HFF-Myc (cell line): ENCODE data around the gene DLG5.

Source experiments
- DNase-seq: peaks from one replicate; pipeline ENCODE4 v3.0.0-alpha.2; 2011; ENCODE audit warnings: low read depth; ENCODE audit errors: extremely low read depth
- H3K4me3 ChIP-seq: replicated peaks from 2 replicates; pipeline ENCODE4 v1.5.1; 2011; ENCODE audit warnings: low read depth, mild to moderate bottlenecking, control low read depth, low read length
- TF ChIP-seq, protein P1 (sequence below): IDR thresholded peaks from 2 replicates; pipeline ENCODE4 v1.5.1; 2012; ENCODE audit warnings: mild to moderate bottlenecking, low read depth, low read length, control low read depth; ENCODE audit errors: missing control alignments

The DLG5 gene

GRCh38 chr10:77913090-77913489 lies 13.5 kb downstream of the DLG5 start:
- no peak for DNase-seq
- TF ChIP-seq, protein P1, sequence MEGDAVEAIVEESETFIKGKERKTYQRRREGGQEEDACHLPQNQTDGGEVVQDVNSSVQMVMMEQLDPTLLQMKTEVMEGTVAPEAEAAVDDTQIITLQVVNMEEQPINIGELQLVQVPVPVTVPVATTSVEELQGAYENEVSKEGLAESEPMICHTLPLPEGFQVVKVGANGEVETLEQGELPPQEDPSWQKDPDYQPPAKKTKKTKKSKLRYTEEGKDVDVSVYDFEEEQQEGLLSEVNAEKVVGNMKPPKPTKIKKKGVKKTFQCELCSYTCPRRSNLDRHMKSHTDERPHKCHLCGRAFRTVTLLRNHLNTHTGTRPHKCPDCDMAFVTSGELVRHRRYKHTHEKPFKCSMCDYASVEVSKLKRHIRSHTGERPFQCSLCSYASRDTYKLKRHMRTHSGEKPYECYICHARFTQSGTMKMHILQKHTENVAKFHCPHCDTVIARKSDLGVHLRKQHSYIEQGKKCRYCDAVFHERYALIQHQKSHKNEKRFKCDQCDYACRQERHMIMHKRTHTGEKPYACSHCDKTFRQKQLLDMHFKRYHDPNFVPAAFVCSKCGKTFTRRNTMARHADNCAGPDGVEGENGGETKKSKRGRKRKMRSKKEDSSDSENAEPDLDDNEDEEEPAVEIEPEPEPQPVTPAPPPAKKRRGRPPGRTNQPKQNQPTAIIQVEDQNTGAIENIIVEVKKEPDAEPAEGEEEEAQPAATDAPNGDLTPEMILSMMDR = no peak
- H3K4me3 ChIP-seq = no peak overlapping the region

DNA sequence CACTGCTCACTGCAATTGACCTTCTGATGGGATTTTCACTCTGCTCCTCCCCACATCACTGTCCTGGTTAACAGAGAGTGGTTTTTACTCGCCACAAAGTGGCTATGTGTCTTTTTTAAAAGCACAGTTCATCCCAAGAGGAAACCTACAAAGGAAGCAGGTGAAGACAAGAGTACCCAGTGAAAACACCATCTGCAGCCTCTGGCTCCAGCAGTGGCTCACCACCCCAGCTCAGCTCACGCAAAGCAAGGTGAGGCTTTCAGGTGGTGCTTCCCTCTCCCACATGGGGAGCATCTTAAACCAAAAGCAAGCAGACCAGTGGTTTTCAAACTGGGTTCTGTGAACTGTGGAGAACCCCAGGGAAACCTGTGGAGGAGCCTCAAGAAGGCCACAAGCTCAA lies 14.0 kb downstream of the DLG5 start:
- no peak overlapping the region for H3K4me3 ChIP-seq
- DNase-seq = no peak
- TF ChIP-seq, protein P1 = no peak

GRCh38 chr10:77911535-77912123 lies 14.9 kb downstream of the DLG5 start:
- no peak overlapping the region for H3K4me3 ChIP-seq
- TF ChIP-seq, protein P1 = no peak
- DNase-seq = no peak

DNA sequence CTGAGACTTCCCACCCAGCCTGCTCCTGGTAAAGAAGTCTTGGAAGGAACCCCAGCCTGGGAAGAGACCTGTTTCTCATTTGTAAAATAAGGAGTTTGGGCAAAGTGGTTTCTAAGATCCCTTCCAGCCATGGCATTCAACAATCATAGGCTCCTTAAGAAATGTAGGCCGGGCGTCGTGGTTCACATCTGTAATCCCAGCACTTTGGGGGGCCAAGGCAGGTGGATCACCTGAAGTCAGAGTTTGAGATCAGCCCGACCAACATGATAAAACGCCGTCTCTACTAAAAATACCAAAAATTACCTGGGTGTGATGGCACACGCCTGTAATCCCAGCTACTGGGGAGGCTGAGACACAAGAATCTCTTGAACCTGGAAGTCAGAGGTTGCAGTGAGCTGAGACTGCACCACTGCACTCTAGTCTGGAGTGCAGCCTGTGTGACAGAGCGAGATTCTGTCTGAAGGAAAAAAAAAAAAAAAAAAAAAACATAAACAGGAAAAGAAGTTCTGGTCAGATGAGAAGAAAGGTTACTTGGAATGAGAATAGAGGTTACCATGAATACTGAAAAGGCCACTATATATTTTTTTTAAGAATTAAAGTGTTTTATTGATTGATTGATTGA lies 15.9 kb downstream of the DLG5 start:
- TF ChIP-seq, protein P1 = no peak

DNA sequence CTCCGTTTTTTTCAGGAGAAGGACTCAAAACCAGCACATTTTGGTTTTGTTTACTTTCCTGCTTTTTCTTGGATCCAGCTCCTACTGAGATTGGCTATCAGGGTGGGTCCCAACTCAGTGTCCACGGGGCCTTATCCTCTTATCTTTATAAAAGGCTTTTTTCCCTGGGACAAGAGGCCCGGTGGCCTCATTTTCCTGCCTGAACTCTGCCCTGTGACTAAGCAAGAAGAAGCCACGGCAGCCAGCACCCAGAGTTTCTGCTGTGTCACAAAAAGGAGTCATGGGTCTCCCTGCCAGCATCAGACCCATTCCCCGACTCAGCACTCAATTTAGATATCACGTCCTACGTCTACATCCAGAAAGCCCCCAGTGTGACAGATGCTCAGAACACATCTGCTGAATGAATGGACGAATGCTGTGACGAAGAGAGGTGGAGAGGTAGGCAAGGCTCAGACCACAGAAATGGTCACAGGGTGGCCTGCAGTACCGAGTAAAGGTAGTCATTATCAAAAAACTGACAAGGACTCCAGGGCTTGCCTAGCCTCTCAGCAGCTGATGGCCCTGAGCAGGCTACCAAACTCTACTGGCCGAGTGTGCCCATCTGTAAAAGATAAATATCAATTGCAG lies 16.7 kb downstream of the DLG5 start:
- TF ChIP-seq, protein P1 = no peak
- no peak for DNase-seq
- no peak overlapping the region for H3K4me3 ChIP-seq

More for the DNA sequence above, 15.9 kb downstream of the DLG5 start:
- DNase-seq = no peak
- no peak overlapping the region for H3K4me3 ChIP-seq

DNA sequence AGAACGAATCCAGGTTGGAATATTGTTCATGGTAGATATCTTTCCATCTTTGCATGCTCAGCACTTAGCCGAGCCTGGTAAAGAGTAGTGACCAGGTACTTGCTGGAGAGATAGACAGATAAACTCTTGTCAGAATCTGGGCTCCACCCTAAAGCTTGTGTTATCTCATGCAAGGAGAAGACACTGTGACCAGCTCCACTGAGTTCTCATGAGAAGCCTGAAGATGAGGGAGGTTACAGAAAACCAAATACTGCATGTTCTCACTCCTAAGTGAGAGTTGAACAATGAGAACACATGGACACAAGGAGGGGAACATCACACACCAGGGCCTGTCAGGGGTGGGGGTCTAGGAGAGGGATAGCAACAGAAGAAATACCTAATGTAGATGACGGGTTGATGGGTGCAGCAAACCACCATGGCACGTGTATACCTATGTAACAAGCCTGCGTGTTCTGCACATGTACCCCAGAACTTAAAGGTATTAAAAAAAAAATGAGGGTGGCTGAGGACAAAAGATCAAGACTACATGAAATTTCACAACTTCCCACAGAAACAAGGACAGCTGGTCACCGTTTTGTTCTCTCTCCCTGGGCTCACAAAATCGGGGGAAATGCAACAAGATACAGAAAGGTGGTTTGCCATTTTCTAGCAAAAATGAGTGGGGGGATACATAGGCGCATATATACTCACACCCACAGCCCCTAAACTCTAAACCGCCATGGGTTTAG lies 17.4 kb downstream of the DLG5 start:
- no peak overlapping the region for H3K4me3 ChIP-seq
- DNase-seq = no peak
- TF ChIP-seq, protein P1 = no peak
